ENCODE data around the gene SLC7A7. TPM values are rescaled to one million over a fixed set of nuclear protein-coding genes. Genes with fewer than 3 reads are reported as not detected.

SLC7A7 gene
- total and polyA plus RNA-seq, 2 of the 13 experiments (the other 11 are each of a cell fraction or from before 2014, with no cell fraction given), result 0.13 to 0.63 TPM

DNA sequence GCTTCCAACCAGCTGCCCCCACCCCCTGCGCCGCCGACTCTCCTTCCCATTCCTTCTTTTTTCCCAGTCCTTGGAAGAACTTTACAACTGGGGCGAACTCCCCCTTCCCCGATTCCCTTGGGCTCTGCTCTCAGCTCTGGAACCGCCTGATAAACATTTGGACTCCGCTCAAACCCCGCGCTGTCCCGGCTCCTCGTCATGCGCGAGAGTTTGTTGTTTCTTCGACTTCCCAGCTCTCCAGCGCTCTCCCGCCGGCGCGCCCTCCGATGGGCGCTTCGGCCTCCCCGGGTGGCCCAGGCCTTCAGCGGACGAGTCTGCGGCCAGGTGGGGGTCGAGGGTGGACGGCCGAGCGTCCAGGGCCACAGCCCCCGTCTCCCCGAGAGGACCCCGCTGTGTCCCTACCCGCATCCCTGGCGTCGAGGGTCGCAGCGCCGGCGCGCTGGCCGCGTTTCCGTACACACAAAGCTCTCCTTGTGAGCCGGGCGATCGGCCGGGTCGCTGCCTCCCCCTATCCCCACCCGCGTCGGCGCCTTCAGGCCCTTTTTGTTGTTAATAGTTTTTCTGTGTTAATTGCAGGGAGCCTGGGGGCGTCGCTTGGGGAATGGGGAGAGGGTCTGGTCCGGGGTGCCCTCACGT lies 22.0 kb upstream of the SLC7A7 start (continued):
- TF ChIP-seq PRPF4 (IDR thresholded peaks at IDR 0.05; ENCODE audit: low read depth, low read length, poor library complexity, severe bottlenecking) (no peak), BORCS8-MEF2B (CRISPR knock-in tag; IDR thresholded peaks at IDR 0.05) (peak; percentile 87), SRY (CRISPR knock-in tag; IDR thresholded peaks at IDR 0.05) (peak; percentile 86; the same call in 1 of the 2 replicates), AGO2 (optimal IDR thresholded peaks at IDR 0.05; ENCODE audit: low read depth, low read length) (peak; percentile 52), MAFF (IDR thresholded peaks at IDR 0.05; ENCODE audit: low read depth, low read length) (no peak), YEATS4 (CRISPR knock-in tag; IDR thresholded peaks at IDR 0.05; ENCODE audit: borderline replicate concordance) (peak; percentile 73), ZNF761 (CRISPR knock-in tag; conservative IDR thresholded peaks at IDR 0.05) (peak; percentile 84; the same call in 1 of the 2 replicates), SALL2 (CRISPR knock-in tag; IDR thresholded peaks at IDR 0.05) (no peak), PITX1 (CRISPR knock-in tag; IDR thresholded peaks at IDR 0.05) (peak; percentile 45; the same call in 1 of the 2 replicates), ZNF644 (CRISPR knock-in tag; IDR thresholded peaks at IDR 0.05; ENCODE audit: low read depth) (no peak), ZBTB43 (CRISPR knock-in tag; conservative IDR thresholded peaks at IDR 0.05) (no peak), RNF2 (conservative IDR thresholded peaks at IDR 0.05; ENCODE audit: low read depth) (peak; percentile 78; the same call in 1 of the 2 replicates), MXD3 (CRISPR knock-in tag; IDR thresholded peaks at IDR 0.05) (peak; percentile 81; the same call in 1 of the 2 replicates), CENPX (CRISPR knock-in tag; IDR thresholded peaks at IDR 0.05) (no peak), SAP130 (CRISPR knock-in tag; IDR thresholded peaks at IDR 0.05; ENCODE audit: low read depth) (0 out of 2 replicates have a peak, but pooled peaks have one; percentile 18)
- TF ChIP-seq, protein P1, sequence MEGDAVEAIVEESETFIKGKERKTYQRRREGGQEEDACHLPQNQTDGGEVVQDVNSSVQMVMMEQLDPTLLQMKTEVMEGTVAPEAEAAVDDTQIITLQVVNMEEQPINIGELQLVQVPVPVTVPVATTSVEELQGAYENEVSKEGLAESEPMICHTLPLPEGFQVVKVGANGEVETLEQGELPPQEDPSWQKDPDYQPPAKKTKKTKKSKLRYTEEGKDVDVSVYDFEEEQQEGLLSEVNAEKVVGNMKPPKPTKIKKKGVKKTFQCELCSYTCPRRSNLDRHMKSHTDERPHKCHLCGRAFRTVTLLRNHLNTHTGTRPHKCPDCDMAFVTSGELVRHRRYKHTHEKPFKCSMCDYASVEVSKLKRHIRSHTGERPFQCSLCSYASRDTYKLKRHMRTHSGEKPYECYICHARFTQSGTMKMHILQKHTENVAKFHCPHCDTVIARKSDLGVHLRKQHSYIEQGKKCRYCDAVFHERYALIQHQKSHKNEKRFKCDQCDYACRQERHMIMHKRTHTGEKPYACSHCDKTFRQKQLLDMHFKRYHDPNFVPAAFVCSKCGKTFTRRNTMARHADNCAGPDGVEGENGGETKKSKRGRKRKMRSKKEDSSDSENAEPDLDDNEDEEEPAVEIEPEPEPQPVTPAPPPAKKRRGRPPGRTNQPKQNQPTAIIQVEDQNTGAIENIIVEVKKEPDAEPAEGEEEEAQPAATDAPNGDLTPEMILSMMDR (CRISPR knock-in tag; IDR thresholded peaks at IDR 0.05), result peak; percentile 66
- TF ChIP-seq, protein P2, sequence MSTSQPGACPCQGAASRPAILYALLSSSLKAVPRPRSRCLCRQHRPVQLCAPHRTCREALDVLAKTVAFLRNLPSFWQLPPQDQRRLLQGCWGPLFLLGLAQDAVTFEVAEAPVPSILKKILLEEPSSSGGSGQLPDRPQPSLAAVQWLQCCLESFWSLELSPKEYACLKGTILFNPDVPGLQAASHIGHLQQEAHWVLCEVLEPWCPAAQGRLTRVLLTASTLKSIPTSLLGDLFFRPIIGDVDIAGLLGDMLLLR (CRISPR knock-in tag; IDR thresholded peaks at IDR 0.05), result peak; percentile 71; the same call in 1 of the 2 replicates
- TF ChIP-seq, protein P3, sequence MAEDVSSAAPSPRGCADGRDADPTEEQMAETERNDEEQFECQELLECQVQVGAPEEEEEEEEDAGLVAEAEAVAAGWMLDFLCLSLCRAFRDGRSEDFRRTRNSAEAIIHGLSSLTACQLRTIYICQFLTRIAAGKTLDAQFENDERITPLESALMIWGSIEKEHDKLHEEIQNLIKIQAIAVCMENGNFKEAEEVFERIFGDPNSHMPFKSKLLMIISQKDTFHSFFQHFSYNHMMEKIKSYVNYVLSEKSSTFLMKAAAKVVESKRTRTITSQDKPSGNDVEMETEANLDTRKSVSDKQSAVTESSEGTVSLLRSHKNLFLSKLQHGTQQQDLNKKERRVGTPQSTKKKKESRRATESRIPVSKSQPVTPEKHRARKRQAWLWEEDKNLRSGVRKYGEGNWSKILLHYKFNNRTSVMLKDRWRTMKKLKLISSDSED (CRISPR knock-in tag; IDR thresholded peaks at IDR 0.05), result 0 out of 2 replicates have a peak, but pooled peaks have one; percentile 68

Measured in HepG2 (cell line).